DMS153 (cell line): ENCODE results near the gene DNAJB1.
A peak's percentile ranks its signal among the peaks of the same experiment; 100 is the strongest.
"Not testable (repeated sequence)": the region's sequence is repeated elsewhere in the genome, so short reads cannot be mapped to it uniquely, and the experiment has no call there.

Source experiments
- DNase-seq: peaks from one replicate; lab custom pipeline; 2025; lab: John Stamatoyannopoulos, UW

The DNAJB1 gene

DNA sequence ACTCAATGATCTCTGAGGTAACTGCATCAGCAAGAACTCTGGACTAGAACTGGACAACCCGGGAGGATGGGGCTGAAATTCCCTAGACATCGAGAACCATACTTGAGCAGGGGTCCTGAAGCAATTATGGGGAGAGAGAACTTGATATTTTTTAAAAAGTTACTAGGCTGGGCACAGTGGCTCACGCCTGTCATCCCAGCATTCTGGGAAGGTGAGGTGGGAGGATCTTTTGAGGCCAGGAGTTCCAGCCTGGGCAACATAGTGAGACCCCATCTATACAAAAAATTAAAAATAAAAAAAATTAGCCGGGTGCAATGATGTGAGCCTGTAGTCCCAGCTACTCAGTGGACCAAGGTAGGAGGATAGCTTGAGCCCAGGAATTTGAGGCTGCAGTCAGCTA, 2.3 kb upstream of the DNAJB1 start:
- no peak for DNase-seq

- peak; percentile 18 for DNase-seq
These were observed 1.7 kb upstream of the DNAJB1 start for GRCh38 chr19:14519860-14520407.

GRCh38 chr19:14519245-14519859, 1.2 kb upstream of the DNAJB1 start:
- no peak for DNase-seq

DNA sequence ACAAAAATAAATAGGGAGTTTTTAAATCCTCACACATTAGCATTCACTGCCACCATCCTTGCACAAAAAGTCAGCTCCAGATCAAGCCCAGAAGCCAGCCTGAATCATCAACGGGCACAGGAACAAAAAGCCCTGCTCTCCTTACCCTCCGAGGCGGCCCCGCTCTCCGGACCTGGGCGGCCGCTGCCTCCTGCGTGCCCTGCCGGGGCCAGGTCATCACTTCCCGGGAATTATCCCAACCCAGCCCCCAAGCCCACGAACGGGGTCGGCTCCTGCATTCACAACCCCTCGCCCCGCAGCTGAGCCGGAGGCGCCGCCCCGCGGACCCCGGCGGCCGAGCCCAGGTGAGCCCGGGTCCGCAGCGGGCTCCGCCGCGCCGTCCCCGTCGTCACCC, 754 bp downstream of the DNAJB1 start:
- DNase-seq, result no peak

DNA sequence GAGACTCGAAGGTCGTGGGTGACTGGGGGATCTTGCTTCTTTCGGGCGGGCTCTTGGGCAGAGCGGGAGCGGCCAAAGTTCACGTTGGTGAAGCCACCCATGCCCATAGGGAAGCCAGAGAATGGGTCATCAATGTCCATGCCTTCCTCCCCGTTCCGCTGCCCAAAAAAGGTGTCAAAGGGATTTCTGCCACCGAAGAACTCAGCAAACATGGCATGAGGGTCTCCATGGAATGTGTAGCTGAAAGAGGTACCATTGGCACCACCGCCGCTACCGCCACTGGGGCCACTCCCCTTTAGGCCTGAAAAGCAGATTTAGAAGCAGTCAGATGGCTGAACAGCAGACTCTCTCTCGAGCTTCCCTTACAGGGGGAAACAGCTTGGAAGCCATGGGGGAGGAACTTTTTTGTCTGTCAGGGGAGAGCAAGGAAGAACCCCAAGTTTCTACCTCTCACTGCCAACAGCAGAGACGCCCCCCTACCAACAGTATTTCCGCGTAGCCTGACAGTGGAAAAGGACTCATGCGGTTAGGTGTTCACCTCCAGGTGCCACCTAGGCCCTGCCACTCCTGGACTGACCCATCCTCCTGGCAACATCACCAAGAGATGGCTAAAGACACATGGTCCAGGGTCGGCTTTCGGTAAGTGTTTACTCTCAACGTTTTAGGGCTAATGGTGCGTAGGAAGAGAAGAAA, 1.3 kb downstream of the DNAJB1 start:
- no peak for DNase-seq

DNA sequence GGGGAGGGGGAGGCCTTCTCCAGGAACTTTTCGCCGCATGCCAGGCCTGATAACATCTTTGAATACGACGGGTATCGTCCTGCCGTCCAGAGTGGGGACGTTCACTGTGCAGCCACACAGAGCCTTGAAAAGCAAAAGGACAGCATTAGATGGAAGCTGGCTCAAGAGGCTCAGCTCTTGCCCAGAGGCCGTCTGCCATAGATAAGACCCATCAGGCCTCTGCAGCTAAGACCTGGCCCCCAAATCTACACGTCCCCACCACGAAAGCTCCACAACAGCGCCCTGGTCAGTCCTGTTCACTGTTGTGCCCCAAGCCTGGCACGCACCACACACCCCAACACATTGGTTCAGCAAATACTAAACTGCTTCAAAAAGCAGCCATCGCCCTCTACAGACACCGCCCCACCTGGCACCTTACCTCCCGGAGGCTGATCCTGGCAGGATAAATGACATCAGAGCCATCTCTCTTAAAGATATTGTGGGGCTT, 2.1 kb downstream of the DNAJB1 start:
- no peak for DNase-seq

- DNase-seq, result no peak
These were observed 2.6 kb downstream of the DNAJB1 start for GRCh38 chr19:14515501-14516047.

DNA sequence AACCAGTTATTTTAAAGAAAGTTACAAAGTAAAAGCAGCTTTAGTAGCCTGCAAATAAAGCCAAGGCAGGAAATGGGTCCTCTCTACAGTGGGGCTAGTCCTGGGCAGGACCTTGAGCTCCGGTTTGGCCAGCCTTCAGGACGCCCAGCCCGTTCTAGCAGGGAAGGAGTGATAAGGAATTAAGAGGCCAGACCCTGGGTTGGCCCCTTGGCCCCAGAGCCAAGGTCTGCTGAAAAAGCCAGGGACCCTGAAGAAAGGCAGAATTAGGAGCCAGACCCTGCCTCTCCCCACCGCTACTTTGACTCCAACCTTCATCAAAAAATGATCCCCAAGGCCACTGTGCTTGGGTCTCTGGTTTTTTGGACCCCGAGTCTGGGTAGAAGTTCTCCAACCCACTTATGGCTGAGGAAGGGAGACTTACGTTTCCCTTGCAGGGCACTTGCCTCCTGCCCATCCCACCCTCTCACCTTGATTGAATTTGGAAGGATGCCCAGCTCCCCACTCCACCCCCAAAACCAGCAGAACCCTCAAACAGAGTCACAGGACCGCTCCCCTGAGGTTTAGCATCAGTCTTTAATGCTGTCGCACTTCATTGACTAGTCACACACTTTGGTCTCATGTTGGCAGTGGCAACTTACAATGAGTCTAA, 3.9 kb downstream of the DNAJB1 start:
- no peak for DNase-seq

DNA sequence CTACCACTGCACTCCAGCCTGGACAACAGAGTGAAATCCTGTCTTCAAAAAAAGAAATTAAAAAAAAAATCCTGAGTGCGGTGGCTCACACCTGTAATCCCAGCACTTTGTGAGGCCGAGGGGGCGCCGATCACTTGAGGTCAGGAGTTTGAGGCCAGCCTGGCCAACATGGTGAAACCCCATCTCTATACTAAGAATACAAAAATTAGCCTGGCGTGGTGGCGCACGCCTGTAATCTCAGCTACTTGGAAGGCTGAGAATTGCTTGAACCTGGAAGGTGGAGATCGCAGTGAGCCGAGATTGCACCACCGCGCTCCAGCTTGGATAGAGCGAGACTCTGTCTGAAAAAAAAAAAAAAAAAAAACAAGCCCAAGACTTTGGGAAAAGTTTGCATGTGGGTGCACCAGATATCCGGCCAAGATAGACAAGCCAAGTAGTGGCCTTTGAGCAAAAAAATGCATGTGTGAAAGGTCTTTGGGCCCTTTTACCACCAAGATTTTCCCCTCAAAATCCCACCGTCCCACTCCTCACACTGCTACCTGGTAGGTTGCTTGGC, 5.7 kb downstream of the DNAJB1 start:
- DNase-seq, result no peak

DNA sequence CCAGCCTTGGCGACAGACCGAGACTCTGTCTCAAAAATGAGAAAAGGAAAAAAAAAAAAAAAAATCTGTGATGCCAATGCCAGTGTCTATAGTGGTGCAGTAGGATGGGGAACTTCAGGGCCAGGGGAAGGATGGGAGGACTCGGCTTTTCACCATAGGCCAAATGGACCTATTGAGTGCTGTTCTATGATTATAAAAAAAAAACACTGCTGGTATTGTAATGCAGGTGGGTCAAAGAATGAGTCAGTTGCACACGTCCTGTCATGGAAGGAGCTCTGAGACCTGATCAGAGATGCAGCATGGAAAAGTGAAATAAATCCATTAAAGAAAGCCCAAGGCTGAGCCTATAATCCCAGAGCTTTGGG, 7.0 kb downstream of the DNAJB1 start:
- DNase-seq, result no peak

DNA sequence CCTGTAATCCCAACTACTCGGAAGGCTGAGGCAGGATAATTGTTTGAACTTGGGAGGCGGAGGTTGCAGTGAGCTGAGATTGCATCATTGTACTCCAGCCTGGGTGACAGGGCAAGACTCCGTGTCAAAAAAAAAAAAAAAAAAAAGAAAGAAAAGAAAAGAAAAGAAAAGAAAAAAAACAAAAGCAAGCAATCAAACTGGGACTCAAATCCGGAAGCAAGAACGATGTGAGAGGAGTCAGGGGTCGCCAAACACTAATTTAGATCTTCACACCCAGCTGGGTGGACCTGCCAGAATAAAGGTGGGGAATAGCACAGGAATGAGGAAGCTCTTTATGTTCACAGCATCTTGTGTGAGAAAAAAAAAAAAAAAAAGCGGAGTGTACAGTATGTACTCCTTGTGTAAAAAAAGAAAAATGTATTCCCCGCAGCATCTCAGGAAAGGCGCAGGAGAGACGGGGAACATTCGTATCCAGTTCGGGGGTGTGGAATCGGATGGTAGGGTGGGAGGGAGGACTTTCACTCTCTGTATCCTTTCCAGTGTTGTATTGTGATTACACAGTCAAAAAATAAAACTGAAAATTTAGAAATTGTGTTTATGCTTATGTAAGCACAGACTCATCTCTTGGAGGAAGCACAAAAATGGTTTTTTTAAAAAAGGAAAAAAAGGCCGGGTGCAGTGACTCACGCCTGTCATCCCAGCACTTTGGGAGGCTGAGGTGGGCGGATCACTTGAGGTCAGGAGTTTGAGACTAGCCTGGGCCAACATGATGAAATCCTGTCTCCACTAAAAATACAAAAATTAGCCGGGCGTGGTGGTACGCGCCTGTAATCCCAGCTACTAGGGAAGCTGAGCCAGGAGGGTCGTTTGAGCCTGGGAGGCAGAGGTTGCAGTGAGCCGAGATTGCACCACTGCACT, 7.6 kb downstream of the DNAJB1 start:
- no peak for DNase-seq

DNA sequence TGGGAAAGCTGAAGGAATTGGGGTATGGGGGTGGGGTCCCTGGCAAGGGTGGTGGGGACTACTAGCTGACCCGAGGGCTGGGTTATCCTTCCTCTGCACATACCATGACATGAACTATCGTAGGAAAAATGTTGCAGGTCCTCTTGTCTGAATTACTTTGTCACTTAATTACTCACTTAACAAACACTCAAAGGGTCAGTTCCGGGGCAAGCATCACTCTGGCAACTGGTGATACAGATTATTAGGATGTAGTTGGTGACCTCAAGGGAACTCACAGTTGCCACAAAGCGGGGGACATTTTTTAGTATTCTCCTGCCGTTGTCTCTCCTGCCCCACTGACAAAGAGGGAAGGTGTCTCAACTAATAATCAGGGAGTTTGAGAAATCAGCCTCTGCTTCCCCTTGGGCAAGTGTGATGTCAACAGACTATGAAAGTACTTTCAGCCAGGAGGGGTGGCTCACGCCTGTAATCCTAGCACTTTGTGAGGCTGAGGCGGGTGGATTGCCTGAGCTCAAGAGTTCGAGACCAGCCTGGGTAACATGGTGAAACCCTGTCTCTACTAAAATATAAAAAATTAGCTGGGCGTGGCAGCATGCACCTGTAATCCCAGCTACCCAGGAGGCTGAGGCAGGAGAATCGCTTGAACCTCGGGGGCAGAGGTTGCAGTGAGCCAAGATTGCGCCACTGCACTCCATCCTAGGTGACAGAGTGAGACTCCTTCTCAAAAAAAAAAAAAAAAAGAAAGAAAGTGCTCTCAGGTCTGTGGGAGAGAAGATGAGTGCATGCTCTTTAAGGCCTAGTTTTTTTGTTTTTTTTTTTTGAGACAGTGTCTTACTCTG, 10.3 kb downstream of the DNAJB1 start:
- DNase-seq, result no peak

DNA sequence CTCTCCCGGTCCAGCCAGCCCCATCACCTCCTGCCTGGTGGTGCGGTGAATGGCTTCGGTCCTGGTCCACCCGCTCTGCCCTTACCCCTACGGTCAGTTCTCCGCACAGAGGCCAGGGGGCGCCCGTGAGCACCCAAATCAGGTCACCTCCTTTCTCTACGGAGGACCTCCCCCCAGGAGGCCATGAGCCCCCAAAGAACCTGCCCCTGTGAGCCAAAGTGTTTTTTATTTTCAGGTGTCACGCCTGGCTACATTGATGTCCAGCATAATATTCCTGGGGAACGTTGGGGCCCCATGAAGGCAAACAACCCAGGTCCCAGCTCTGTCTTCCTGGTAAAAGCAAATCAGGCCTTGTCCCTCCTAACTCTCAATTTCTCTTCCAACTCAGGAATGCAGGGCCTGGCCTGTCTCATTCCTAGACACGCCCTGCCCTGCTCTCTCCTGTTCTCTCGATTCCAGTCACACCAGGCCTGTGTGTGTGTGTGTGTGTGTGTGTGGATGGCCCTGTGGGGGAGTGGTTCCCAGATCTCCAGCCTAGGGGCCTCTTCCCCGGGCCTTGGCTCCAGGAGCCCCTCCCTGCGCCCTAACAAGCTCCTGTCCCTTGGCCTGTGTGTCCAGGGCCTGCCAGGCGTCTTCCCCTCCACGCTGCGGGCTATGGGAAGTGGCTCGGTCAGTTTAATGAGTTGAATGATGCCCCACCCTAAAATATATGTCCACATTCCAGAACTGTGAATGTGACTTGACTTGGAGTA, 12.5 kb downstream of the DNAJB1 start:
- peak; percentile 13 for DNase-seq

DNA sequence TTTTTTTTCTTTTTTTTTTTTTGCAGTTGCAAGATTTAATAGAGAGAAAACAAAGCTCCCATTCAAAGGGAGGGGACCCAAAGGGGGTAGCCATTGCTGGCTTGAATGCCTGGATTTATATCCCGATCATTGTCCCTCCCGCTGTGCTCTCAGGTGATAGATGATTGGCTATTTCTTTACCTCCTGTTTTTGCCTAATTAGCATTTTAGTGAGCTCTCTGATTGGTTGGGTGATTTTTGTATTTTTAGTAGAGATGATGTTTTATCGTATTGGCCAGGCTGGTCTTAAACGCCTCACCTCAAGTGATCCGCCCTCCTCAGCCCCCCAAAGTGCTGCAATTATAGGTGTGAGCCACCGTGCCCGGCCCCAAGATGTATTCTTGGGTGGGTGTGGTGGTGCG, 13.6 kb downstream of the DNAJB1 start:
- not testable (repeated sequence) for DNase-seq

- no peak for DNase-seq
These were observed 14.9 kb downstream of the DNAJB1 start for GRCh38 chr19:14503285-14503684.

DNA sequence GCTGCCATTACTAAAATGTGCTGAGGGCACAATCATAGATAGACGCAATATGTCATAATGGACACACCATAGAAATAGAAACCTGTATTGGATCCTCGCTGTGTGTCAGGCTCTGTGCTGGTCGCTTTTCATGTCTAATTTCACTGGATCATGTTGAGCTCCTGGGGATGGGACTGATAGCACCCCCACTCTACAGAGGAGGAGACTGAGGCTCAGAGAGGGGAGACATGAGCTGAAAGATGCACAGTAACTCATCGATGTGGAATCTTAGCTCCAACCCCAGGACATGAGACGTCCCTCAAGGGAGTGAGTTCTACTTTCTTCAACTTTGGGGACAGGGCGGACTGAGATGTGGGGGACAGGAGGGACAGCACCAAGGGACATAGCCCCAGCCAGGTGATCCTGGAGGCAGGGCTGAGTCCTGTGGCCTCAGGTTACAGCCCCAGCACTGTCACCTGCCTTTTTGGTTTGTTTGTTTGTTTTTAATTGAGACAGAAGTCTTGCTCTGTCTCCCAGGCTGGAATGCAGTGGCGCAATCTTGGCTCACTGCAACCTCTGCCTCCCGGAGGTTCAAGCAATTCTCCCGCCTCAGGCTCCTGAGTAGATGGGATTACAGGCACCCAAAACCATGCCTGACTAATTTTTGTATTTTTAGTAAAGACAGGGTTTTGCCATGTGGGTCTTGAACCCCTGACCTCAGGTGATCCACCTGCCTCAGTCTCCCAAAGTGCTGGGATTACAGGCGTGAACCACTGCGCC, 15.7 kb downstream of the DNAJB1 start:
- DNase-seq, result no peak

DNA sequence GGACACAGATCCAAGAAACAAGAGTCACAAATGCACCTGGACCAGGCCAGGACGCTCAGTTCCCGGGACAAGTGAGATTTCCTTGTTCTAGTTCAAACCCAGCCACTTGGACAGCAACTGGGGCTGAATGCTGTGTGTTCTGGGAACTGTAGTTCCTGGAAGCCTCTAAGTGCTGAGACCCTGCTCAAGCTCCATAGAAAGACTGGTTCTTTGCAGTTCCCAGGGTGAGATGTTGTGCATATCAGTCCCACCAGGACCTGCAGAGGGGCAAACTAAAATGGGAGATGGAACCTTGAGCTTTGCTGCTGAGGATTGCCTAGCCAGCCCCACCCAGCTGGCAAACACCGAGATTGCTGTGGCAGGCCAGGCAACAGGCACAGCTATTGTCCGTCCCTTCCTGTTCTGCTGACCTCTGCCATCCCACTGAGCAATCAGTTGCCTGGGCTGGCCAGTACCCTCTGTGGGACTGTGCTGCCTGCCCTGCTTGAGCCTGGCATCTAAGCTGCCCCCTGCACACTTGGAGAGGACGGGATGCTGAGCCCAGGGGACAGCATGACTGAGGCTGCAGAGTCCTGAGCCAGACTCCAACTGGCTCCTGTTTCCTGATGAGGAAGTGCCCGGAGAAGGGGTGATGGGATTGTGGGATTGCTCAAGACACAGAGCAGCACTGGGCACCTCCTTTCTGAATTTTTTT, 20.8 kb downstream of the DNAJB1 start:
- DNase-seq, result peak; percentile 30

GRCh38 chr19:14496834-14497227, 21.4 kb downstream of the DNAJB1 start:
- no peak for DNase-seq
